Natural killer cell treated with Interleukin-12 subunit alpha and Interleukin-12 subunit beta and Interleukin-15 and Interleukin-18, amount 100 ng/mL, for 72 hours (primary cell): ENCODE results near the gene SDK1. TPM values are rescaled to one million over a fixed set of nuclear protein-coding genes. Genes with fewer than 3 reads are reported as not detected.

Source experiments
- ATAC-seq, 2 donors: fragments of 150-1000 bp; cut with Tn5 transposase in 1 of 2; sonication (Bioruptor Pico), chemical (Tn5 transposase) in 1 of 2; 2 replicates each; pipeline ENCODE4 v1.10.0; 2021
- DNase-seq: peaks from one replicate; pipeline ENCODE4 v3.0.0; 2022; ENCODE audit warnings: low spot score
- H3K27ac Mint-ChIP-seq, 2 donors: 1 replicate in 1 of 2; 2 replicates in 1 of 2; pipeline ENCODE4 v1.8.0; 2022; ENCODE audit warnings: mixed read lengths in 2 of 2, mild to moderate bottlenecking in 1 of 2, moderate library complexity in 1 of 2
- H3K27me3 Mint-ChIP-seq, 2 donors: 1 replicate in 1 of 2; 2 replicates in 1 of 2; pipeline ENCODE4 v1.8.0; 2022; ENCODE audit warnings: mixed read lengths in 2 of 2
- H3K36me3 Mint-ChIP-seq: one replicate; pipeline ENCODE4 v1.8.0; 2022; ENCODE audit warnings: mixed read lengths
- H3K4me1 Mint-ChIP-seq, 2 donors: 1 replicate in 1 of 2; 2 replicates in 1 of 2; pipeline ENCODE4 v1.8.0; 2022; ENCODE audit warnings: low read depth in 2 of 2, mixed read lengths in 2 of 2, mild to moderate bottlenecking in 1 of 2
- H3K4me3 Mint-ChIP-seq: one replicate; pipeline ENCODE4 v1.8.0; 2022; ENCODE audit warnings: mixed read lengths
- H3K9me3 Mint-ChIP-seq: 2 replicates; pipeline ENCODE4 v1.8.0; 2022; ENCODE audit warnings: mixed read lengths
- total RNA-seq, 2 donors: library from RNA; stranded (reverse); gene quantifications; one replicate each; pipeline ENCODE4 v1.2.3, GENCODE V29; 2022

The SDK1 gene
- total RNA-seq, result under 1 TPM; 0.20 to 0.40 TPM

GRCh38 chr7:3300651-3301448, at the start of gene SDK1:
SDK1 (plus strand) TSS chr7:3301252; CDS start chr7:3301587, 335 bp downstream.
- Mint-ChIP-seq H3K4me1 (peaks cover 0 to 13% of the 10 kb centered on the region in 2 donors), H3K27ac (no peak within 1 kb of the TSS)

GRCh38 chr7:3254718-3255117, 46.3 kb upstream of the SDK1 start:
- DNase-seq (no peak), ATAC-seq (no peak)
- Mint-ChIP-seq H3K4me1 (no peaks in the 10 kb centered on the region), H3K27ac (no peak overlapping the region), H3K4me3 (no peak overlapping the region), H3K27me3 (peaks cover 24 to 27% of the 10 kb centered on the region in 2 donors), H3K36me3 (no peaks in the 10 kb centered on the region), H3K9me3 (no peaks in the 10 kb centered on the region)

More at GRCh38 chr7:3300651-3301448, at the start of gene SDK1:
- no peaks in the 10 kb centered on the region for H3K36me3 Mint-ChIP-seq
- H3K9me3 Mint-ChIP-seq, result no peaks in the 10 kb centered on the region
- H3K4me3 Mint-ChIP-seq, result peak within 1 kb of the TSS; percentile 70
- H3K27me3 Mint-ChIP-seq, result peaks cover 50 to 63% of the 10 kb centered on the region in 2 donors
- ATAC-seq (peak; percentile 93 to 97), DNase-seq (peak; percentile 95)

- no peak overlapping the region for H3K27ac Mint-ChIP-seq
- no peak for ATAC-seq
- no peaks in the 10 kb centered on the region for H3K4me1 Mint-ChIP-seq
- no peaks in the 10 kb centered on the region for H3K36me3 Mint-ChIP-seq
- DNase-seq, result no peak
- H3K9me3 Mint-ChIP-seq, result no peaks in the 10 kb centered on the region
- peaks cover 36 to 49% of the 10 kb centered on the region in 2 donors for H3K27me3 Mint-ChIP-seq
- peak overlapping the region; percentile 52 for H3K4me3 Mint-ChIP-seq
These were observed 41.2 kb upstream of the SDK1 start for GRCh38 chr7:3259711-3260400.

- Mint-ChIP-seq H3K27ac (no peak overlapping the region), H3K27me3 (peaks cover 36 to 54% of the 10 kb centered on the region in 2 donors), H3K9me3 (no peaks in the 10 kb centered on the region), H3K4me3 (peak overlapping the region; percentile 52), H3K4me1 (no peaks in the 10 kb centered on the region), H3K36me3 (no peaks in the 10 kb centered on the region)
- ATAC-seq (no peak), DNase-seq (no peak)
These were observed 40.7 kb upstream of the SDK1 start for GRCh38 chr7:3260401-3260715.

- H3K36me3 Mint-ChIP-seq, result no peaks in the 10 kb centered on the region
- no peaks in the 10 kb centered on the region for H3K9me3 Mint-ChIP-seq
- DNase-seq (no peak), ATAC-seq (no peak)
- no peak overlapping the region for H3K27ac Mint-ChIP-seq
- peaks cover 24 to 33% of the 10 kb centered on the region in 2 donors for H3K27me3 Mint-ChIP-seq
- no peaks in the 10 kb centered on the region for H3K4me1 Mint-ChIP-seq
- H3K4me3 Mint-ChIP-seq, result no peak overlapping the region
These were observed 36.2 kb upstream of the SDK1 start for GRCh38 chr7:3264693-3265339.

GRCh38 chr7:3265388-3265787, 35.7 kb upstream of the SDK1 start:
- Mint-ChIP-seq H3K27me3 (peaks cover 21 to 27% of the 10 kb centered on the region in 2 donors), H3K4me3 (no peak overlapping the region), H3K9me3 (no peaks in the 10 kb centered on the region), H3K4me1 (no peaks in the 10 kb centered on the region), H3K27ac (no peak overlapping the region), H3K36me3 (no peaks in the 10 kb centered on the region)
- DNase-seq (no peak), ATAC-seq (no peak)

- H3K27ac Mint-ChIP-seq, result no peak overlapping the region
- DNase-seq (no peak), ATAC-seq (no peak)
- H3K27me3 Mint-ChIP-seq, result peaks cover 19 to 21% of the 10 kb centered on the region in 2 donors
- H3K9me3 Mint-ChIP-seq, result no peaks in the 10 kb centered on the region
- H3K36me3 Mint-ChIP-seq, result no peaks in the 10 kb centered on the region
- no peaks in the 10 kb centered on the region for H3K4me1 Mint-ChIP-seq
- H3K4me3 Mint-ChIP-seq, result no peak overlapping the region
These were observed 34.8 kb upstream of the SDK1 start for GRCh38 chr7:3266240-3266639.

GRCh38 chr7:3267966-3268690, 32.9 kb upstream of the SDK1 start:
- no peak overlapping the region for H3K4me3 Mint-ChIP-seq
- DNase-seq (no peak), ATAC-seq (no peak)
- H3K27me3 Mint-ChIP-seq, result peaks cover 8 to 20% of the 10 kb centered on the region in 2 donors
- H3K27ac Mint-ChIP-seq, result no peak overlapping the region
- H3K36me3 Mint-ChIP-seq, result no peaks in the 10 kb centered on the region
- no peaks in the 10 kb centered on the region for H3K4me1 Mint-ChIP-seq
- no peaks in the 10 kb centered on the region for H3K9me3 Mint-ChIP-seq

GRCh38 chr7:3270362-3270761, 30.7 kb upstream of the SDK1 start:
- H3K36me3 Mint-ChIP-seq, result no peaks in the 10 kb centered on the region
- no peaks in the 10 kb centered on the region for H3K4me1 Mint-ChIP-seq
- H3K27ac Mint-ChIP-seq, result no peak overlapping the region
- DNase-seq (no peak), ATAC-seq (no peak)
- no peaks in the 10 kb centered on the region for H3K9me3 Mint-ChIP-seq
- peaks cover 0 to 9% of the 10 kb centered on the region in 2 donors for H3K27me3 Mint-ChIP-seq
- H3K4me3 Mint-ChIP-seq, result no peak overlapping the region

GRCh38 chr7:3271298-3271697, 29.8 kb upstream of the SDK1 start:
- H3K4me3 Mint-ChIP-seq, result no peak overlapping the region
- H3K36me3 Mint-ChIP-seq, result no peaks in the 10 kb centered on the region
- no peak overlapping the region for H3K27ac Mint-ChIP-seq
- no peak for ATAC-seq
- no peaks in the 10 kb centered on the region for H3K4me1 Mint-ChIP-seq
- H3K9me3 Mint-ChIP-seq, result no peaks in the 10 kb centered on the region
- H3K27me3 Mint-ChIP-seq, result peaks cover 3 to 9% of the 10 kb centered on the region in 2 donors
- no peak for DNase-seq

- Mint-ChIP-seq H3K36me3 (no peaks in the 10 kb centered on the region), H3K4me1 (no peaks in the 10 kb centered on the region), H3K27ac (no peak overlapping the region), H3K9me3 (peaks cover 3% of the 10 kb centered on the region), H3K4me3 (no peak overlapping the region), H3K27me3 (peaks cover 7 to 9% of the 10 kb centered on the region in 2 donors)
- ATAC-seq (no peak), DNase-seq (no peak)
These were observed 28.3 kb upstream of the SDK1 start for GRCh38 chr7:3272691-3273141.

- H3K36me3 Mint-ChIP-seq, result no peaks in the 10 kb centered on the region
- peaks cover 4% of the 10 kb centered on the region for H3K9me3 Mint-ChIP-seq
- DNase-seq, result no peak
- no peaks in the 10 kb centered on the region for H3K4me1 Mint-ChIP-seq
- H3K27ac Mint-ChIP-seq, result no peak overlapping the region
- no peak overlapping the region for H3K4me3 Mint-ChIP-seq
- H3K27me3 Mint-ChIP-seq, result peaks cover 9 to 15% of the 10 kb centered on the region in 2 donors
- ATAC-seq, result no peak
These were observed 26.9 kb upstream of the SDK1 start for GRCh38 chr7:3274131-3274530.
